HUES6 (cell line): Measurements from ENCODE around the gene RSBN1.
A peak's percentile ranks its signal among the peaks of the same experiment; 100 is the strongest.

Experiments
- H3K27ac ChIP-seq: 2 replicates; pipeline ENCODE4 v1.7.0; 2013; ENCODE audit warnings: low read depth, mild to moderate bottlenecking, low read length, inconsistent platforms
- H3K27me3 ChIP-seq: 2 replicates; pipeline ENCODE4 v1.6.1; 2013; ENCODE audit warnings: low read length; ENCODE audit not compliant: control insufficient read depth, insufficient read depth
- H3K36me3 ChIP-seq: 2 replicates; pipeline ENCODE4 v1.6.1; 2013; ENCODE audit warnings: low read length; ENCODE audit not compliant: control insufficient read depth, insufficient read depth
- H3K4me1 ChIP-seq: 2 replicates; pipeline ENCODE4 v1.6.1; 2013; ENCODE audit warnings: low read length; ENCODE audit not compliant: control insufficient read depth, insufficient read depth
- H3K4me3 ChIP-seq: 2 replicates; pipeline ENCODE4 v1.5.1; 2013; ENCODE audit warnings: low read depth, low read length
- H3K9ac ChIP-seq: one replicate; pipeline ENCODE4 v1.6.1; 2013; ENCODE audit warnings: mild to moderate bottlenecking, low read length
- H3K9me3 ChIP-seq: 2 replicates; pipeline ENCODE4 v1.6.1; 2013; ENCODE audit warnings: low read depth, low read length; ENCODE audit not compliant: control insufficient read depth, insufficient read depth

The RSBN1 gene

DNA sequence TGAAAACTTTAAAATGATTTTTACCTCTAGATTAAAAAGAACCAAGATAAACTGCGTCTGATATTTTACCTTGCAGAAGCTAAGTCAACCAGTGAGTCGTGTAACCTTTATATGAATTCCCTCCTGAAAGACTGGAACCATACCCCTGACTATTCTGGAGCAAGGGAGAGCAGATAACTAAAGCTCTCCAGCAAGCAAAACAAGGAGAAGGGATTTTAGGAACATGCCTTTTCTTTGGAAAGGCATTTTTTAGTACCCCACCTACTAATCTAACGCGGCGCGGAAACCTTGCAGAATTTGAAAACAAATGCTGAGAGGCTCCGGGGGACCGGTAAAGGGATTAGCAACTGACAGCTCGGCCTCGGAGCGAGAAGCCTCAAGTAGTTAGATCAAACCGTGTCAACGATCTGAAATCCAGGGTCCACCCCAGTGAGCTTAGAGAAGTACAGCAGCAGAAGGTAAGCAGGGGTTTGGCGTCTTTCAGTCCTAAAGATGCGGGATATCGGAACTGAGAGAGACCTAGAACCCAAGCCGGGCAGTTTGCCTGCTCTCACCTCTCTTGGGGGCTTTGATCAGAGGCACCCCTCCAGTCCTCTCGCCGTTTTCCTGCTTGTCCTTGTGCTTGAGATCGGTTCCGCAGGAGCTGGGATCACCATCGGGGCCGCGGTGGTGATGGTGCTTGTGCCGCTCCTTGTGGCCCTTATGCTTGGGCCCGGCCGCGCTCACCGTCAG, 954 bp downstream of the RSBN1 start:
- H3K9me3 ChIP-seq: no peaks in the 10 kb centered on the region

DNA sequence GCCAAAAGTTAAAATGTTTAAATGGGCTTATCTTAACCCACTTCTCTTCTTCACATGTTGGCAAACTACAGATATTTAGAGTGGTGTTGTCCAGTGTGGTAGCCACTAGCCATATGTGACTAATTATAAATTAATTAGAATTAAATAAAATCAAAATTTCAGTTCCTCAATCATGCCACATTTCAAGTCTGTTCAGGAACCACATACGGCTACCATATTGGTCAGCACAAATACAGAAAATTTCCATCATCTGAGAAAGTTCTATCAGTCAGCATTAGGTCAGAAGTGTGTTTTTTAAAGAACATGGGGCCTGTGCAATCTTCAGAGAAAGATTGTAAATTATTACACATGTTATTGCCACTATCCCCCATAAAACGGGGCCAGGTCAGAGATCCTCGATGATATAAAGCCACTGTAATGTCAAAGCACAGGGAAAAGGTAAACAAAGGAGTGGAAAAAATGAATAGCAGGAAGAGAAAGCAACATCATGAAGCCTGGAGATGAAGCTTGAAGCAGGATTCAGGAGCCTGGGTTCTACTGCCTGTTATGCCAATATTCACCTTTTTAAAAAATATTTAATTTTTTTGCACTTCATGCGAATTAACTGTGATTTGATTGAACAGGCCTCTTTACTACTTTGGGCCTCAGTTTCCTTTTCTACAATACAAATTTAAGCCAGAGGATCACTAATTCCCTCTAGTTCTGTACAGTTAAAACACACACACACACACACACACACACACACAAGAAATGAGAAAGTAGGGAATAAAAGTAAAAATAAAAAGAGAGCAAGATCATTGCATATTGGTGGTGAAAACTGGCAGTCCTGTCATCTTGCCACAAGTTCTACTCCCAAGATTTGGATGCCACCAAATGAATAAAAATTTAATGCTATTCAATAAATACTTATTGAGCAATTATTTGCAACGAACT, 2.3 kb downstream of the RSBN1 start:
- no peak overlapping the region for H3K9ac ChIP-seq
- H3K4me3 ChIP-seq: peak overlapping the region; percentile 94
- H3K9me3 ChIP-seq: no peaks in the 10 kb centered on the region
- no peaks in the 10 kb centered on the region for H3K27me3 ChIP-seq
- 0 out of 2 replicates have a peak, but pooled peaks cover 4% of the 10 kb centered on the region for H3K36me3 ChIP-seq
- no peak overlapping the region for H3K27ac ChIP-seq
- peaks cover 14% of the 10 kb centered on the region for H3K4me1 ChIP-seq

More for the DNA sequence above, 954 bp downstream of the RSBN1 start:
- Histone ChIP-seq H3K36me3 (0 out of 2 replicates have a peak, but pooled peaks cover 4% of the 10 kb centered on the region), H3K4me1 (peaks cover 14% of the 10 kb centered on the region), H3K27ac (peak overlapping the region; percentile 73; the same call in 1 of the 2 replicates), H3K9ac (peak overlapping the region; percentile 88), H3K27me3 (no peaks in the 10 kb centered on the region), H3K4me3 (peak overlapping the region; percentile 94)

GRCh38 chr1:113808450-113809195, 3.7 kb downstream of the RSBN1 start:
- Histone ChIP-seq H3K27ac (no peak overlapping the region), H3K4me3 (no peak overlapping the region), H3K9ac (no peak overlapping the region)

GRCh38 chr1:113805639-113806038, 6.6 kb downstream of the RSBN1 start:
- Histone ChIP-seq H3K27me3 (no peaks in the 10 kb centered on the region), H3K4me1 (peaks cover 17% of the 10 kb centered on the region), H3K9me3 (no peaks in the 10 kb centered on the region), H3K4me3 (no peak overlapping the region), H3K27ac (no peak overlapping the region), H3K36me3 (0 out of 2 replicates have a peak, but pooled peaks cover 4% of the 10 kb centered on the region), H3K9ac (no peak overlapping the region)

More at GRCh38 chr1:113808450-113809195, 3.7 kb downstream of the RSBN1 start:
- Histone ChIP-seq H3K36me3 (0 out of 2 replicates have a peak, but pooled peaks cover 4% of the 10 kb centered on the region), H3K4me1 (peaks cover 23% of the 10 kb centered on the region), H3K9me3 (no peaks in the 10 kb centered on the region), H3K27me3 (no peaks in the 10 kb centered on the region)

DNA sequence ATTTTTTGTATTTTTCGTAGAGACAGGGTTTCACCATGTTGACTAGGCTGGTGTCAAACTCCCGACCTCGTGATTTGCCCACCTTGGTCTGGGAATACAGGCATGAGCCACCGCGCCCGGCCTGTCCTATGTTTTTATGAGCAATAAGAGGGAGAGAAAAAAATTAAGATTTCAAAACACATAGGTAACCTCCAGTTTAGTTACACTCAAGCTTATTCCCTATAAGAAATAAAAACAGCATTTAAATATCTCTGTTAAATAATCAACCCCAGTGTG, 7.1 kb downstream of the RSBN1 start:
- Histone ChIP-seq H3K36me3 (0 out of 2 replicates have a peak, but pooled peaks cover 4% of the 10 kb centered on the region), H3K27ac (no peak overlapping the region), H3K27me3 (no peaks in the 10 kb centered on the region), H3K9me3 (no peaks in the 10 kb centered on the region), H3K4me3 (no peak overlapping the region), H3K9ac (no peak overlapping the region), H3K4me1 (peaks cover 14% of the 10 kb centered on the region)

- Histone ChIP-seq H3K9ac (no peak overlapping the region), H3K4me1 (peaks cover 9% of the 10 kb centered on the region)
These were observed 7.6 kb downstream of the RSBN1 start for GRCh38 chr1:113804421-113805255.

DNA sequence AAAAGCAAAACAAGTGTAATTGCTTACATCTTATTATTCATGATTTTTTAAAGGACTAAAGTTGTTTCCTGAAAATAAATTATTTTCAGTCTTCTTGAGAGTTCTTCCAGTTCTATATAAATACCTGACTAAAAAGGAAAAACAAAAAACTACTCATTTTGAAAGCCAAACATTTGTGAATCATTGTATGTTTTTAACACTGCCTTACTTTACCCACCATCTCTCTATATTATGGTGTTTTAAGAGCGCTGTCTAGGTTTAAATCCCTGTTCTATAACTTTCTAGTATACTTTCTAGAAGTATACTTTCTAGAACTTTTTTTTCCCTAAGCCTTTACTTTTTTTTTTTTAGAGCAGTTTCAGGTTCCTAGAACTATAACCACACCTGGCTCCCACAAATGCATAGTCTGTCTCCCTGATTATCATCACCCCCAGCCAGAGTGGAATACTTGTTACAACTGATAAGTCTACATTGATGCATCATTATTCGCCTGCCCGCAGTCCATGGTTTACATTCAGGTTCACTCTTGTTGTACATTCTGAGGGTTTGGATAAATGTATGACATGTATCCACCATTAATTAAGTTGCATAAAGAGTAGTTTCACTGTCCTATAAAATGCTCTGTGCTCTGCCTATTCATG, 9.8 kb downstream of the RSBN1 start:
- Histone ChIP-seq H3K27me3 (no peaks in the 10 kb centered on the region), H3K27ac (no peak overlapping the region), H3K4me3 (no peak overlapping the region), H3K9me3 (no peaks in the 10 kb centered on the region), H3K36me3 (peaks cover 7% of the 10 kb centered on the region), H3K4me1 (peaks cover 9% of the 10 kb centered on the region), H3K9ac (no peak overlapping the region)

More at GRCh38 chr1:113804421-113805255, 7.6 kb downstream of the RSBN1 start:
- no peak overlapping the region for H3K27ac ChIP-seq
- H3K36me3 ChIP-seq: 0 out of 2 replicates have a peak, but pooled peaks cover 4% of the 10 kb centered on the region
- H3K9me3 ChIP-seq: no peaks in the 10 kb centered on the region
- no peak overlapping the region for H3K4me3 ChIP-seq
- H3K27me3 ChIP-seq: no peaks in the 10 kb centered on the region

- Histone ChIP-seq H3K27me3 (no peaks in the 10 kb centered on the region), H3K36me3 (peaks cover 19% of the 10 kb centered on the region), H3K9ac (no peak overlapping the region), H3K4me1 (peaks cover 9% of the 10 kb centered on the region), H3K27ac (no peak overlapping the region), H3K4me3 (no peak overlapping the region), H3K9me3 (no peaks in the 10 kb centered on the region)
These were observed 11.8 kb downstream of the RSBN1 start for GRCh38 chr1:113800487-113800886.

DNA sequence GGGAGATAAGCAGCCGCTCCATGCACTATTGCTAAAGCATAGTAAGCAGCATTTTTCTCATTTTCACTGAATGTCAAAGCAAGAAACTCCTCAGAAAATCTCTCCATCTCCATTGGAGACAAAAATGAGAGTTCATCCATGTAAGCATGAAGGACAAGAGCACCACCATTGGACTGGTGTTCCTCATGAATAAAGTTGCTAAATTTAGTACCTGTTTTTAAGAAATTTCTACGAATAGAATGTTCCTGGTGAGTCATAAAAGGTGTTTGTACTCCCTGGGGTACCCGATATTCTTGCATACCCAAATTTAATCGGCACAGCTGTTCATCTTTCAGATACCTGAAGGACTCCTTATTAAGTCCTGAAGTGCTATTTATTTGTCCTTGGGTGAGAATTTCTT, 14.8 kb downstream of the RSBN1 start:
- no peak overlapping the region for H3K9ac ChIP-seq
- H3K27me3 ChIP-seq: no peaks in the 10 kb centered on the region
- H3K4me1 ChIP-seq: no peaks in the 10 kb centered on the region
- H3K27ac ChIP-seq: no peak overlapping the region
- H3K9me3 ChIP-seq: no peaks in the 10 kb centered on the region
- H3K4me3 ChIP-seq: no peak overlapping the region
- peaks cover 36% of the 10 kb centered on the region for H3K36me3 ChIP-seq
